Measurements from ENCODE around the gene COG5.

COG5 gene

GRCh38 chr7:107563775-107564552 is at the start of gene COG5, which contains the start of gene DUS4L:
COG5 (minus strand) TSS chr7:107563920; CDS start chr7:107563896, 24 bp downstream.
DUS4L (plus strand) TSS chr7:107563971; CDS start chr7:107567071, 3,100 bp downstream.
- peak; percentile 60 to 83 for DNase-seq

GRCh38 chr7:107613439-107613838 is 49.7 kb upstream of the COG5 start:
- no peak for DNase-seq

- DNase-seq = no peak
These were observed 46.6 kb upstream of the COG5 start for GRCh38 chr7:107610323-107610722.

- no peak for DNase-seq
These were observed 46.1 kb upstream of the COG5 start for GRCh38 chr7:107609811-107610261.

GRCh38 chr7:107606303-107606702 is 42.6 kb upstream of the COG5 start:
- no peak for DNase-seq

- peak in 1 of 2 donors; percentile 15 for DNase-seq
These were observed 41.6 kb upstream of the COG5 start for GRCh38 chr7:107605218-107605815.

- no peak for DNase-seq
These were observed 37.1 kb upstream of the COG5 start for GRCh38 chr7:107600816-107601215.

GRCh38 chr7:107599262-107599661 is 35.5 kb upstream of the COG5 start:
- no peak for DNase-seq

- DNase-seq = no peak
These were observed 34.2 kb upstream of the COG5 start for GRCh38 chr7:107597953-107598352.

- DNase-seq = no peak
These were observed 33.8 kb upstream of the COG5 start for GRCh38 chr7:107597582-107597916.

- DNase-seq = no peak
These were observed 33.3 kb upstream of the COG5 start for GRCh38 chr7:107596881-107597581.

- no peak for DNase-seq
These were observed 31.4 kb upstream of the COG5 start for GRCh38 chr7:107594961-107595737.

GRCh38 chr7:107593025-107593410 is 29.3 kb upstream of the COG5 start:
- no peak for DNase-seq

- DNase-seq = no peak
These were observed 28.8 kb upstream of the COG5 start for GRCh38 chr7:107592361-107593024.

GRCh38 chr7:107591421-107591820 is 27.7 kb upstream of the COG5 start:
- no peak for DNase-seq

- DNase-seq = no peak
These were observed 24.9 kb upstream of the COG5 start for GRCh38 chr7:107588529-107589130.

- DNase-seq = no peak
These were observed 21.0 kb upstream of the COG5 start for GRCh38 chr7:107584716-107585115.

GRCh38 chr7:107582875-107583274 is 19.2 kb upstream of the COG5 start:
- DNase-seq = no peak

- no peak for DNase-seq
These were observed 17.8 kb upstream of the COG5 start for GRCh38 chr7:107581387-107582013.

GRCh38 chr7:107580716-107581383 is 17.1 kb upstream of the COG5 start:
- DNase-seq = no peak

All from hippocampal formation (tissue), 2 donors.